GM15510 (cell line): Measurements from ENCODE around the gene COMT.

ENCODE experiments used
- POLR2A ChIP-seq: IDR thresholded peaks from 3 replicates; pipeline ENCODE4 v1.6.1; 2011; ENCODE audit warnings: borderline replicate concordance; ENCODE audit not compliant: insufficient read length; ENCODE audit errors: extremely low read depth

COMT gene

DNA sequence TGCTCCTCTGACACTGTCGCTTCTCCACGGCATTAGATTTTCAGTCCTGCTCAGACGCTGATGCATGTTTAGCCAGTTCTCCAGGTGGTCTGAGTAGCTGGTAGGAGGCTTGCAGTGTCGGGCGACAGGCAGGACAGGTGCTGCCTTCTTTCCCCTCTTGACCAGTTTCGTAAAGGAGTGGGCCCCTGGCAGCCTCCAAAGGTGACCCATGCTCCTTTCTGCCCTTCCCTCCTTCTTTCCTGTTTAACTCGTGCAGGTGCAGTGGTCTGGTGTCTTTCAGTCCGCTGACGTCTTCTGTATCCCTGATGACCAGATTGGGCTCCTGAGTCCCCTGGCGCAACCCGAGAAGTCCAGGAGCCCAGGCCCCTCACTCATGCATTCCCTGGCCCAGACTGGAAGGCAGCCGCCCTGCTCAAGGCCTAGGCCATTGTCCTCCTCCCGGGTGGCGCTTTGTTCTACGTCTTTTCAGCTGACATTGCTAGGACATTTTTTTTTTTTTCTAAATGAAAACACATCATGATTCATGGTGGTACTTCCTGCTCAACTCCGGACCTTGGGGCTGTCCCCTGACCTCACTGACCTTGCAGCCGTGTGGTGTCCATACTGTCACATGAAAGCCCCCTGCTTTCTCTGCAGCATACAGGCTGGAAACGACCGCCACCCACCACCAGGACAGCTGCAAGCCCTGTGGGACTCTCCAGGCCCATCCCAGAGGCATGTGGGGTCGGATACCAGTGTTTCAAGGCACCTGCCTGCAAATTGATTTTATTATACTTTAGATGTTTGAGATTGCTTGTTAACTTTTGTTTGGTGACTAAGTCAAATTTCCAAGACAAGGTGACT, 25.6 kb downstream of the COMT start:
- no peak for TF ChIP-seq POLR2A

DNA sequence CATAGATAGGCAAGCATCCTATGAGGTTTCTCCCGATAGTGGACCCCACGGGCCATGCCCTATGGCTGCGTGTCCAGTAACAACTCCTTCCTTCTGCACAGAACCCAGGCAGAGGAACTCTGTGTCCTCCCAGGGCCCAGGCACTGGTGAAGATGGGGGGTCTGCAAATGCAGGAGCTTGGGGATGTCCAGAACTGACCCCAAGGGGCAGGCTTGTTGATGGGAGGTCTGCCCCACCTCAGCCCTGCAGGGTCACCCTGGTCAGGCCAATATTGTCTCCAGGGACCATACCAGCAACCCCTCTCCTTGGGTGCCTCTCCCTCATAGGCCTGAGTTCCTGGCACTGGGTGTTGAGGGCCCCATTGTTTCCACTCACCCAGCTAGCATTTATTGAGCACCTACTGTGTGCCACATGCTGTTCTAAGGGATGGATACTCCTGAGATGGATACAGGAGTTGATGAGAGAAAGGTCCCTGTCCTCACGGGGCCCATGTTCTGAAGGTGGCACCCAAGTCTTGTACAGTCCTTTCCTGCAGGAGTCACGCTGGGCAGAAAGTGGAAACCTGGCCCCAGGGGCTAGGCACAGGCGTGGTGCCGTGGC, 26.4 kb downstream of the COMT start:
- no peak for TF ChIP-seq POLR2A

DNA sequence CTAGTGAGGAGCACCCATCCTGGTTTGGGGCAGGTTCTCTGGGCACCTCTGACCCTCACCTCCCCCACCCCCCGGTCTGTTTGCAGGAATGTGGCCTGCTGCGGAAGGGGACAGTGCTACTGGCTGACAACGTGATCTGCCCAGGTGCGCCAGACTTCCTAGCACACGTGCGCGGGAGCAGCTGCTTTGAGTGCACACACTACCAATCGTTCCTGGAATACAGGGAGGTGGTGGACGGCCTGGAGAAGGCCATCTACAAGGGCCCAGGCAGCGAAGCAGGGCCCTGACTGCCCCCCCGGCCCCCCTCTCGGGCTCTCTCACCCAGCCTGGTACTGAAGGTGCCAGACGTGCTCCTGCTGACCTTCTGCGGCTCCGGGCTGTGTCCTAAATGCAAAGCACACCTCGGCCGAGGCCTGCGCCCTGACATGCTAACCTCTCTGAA, 26.9 kb downstream of the COMT start:
- TF ChIP-seq POLR2A, result no peak

DNA sequence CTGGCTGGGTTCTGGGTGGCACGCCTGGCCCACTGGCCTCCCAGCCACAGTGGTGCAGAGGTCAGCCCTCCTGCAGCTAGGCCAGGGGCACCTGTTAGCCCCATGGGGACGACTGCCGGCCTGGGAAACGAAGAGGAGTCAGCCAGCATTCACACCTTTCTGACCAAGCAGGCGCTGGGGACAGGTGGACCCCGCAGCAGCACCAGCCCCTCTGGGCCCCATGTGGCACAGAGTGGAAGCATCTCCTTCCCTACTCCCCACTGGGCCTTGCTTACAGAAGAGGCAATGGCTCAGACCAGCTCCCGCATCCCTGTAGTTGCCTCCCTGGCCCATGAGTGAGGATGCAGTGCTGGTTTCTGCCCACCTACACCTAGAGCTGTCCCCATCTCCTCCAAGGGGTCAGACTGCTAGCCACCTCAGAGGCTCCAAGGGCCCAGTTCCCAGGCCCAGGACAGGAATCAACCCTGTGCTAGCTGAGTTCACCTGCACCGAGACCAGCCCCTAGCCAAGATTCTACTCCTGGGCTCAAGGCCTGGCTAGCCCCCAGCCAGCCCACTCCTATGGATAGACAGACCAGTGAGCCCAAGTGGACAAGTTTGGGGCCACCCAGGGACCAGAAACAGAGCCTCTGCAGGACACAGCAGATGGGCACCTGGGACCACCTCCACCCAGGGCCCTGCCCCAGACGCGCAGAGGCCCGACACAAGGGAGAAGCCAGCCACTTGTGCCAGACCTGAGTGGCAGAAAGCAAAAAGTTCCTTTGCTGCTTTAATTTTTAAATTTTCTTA, 27.8 kb downstream of the COMT start:
- TF ChIP-seq POLR2A, result no peak

DNA sequence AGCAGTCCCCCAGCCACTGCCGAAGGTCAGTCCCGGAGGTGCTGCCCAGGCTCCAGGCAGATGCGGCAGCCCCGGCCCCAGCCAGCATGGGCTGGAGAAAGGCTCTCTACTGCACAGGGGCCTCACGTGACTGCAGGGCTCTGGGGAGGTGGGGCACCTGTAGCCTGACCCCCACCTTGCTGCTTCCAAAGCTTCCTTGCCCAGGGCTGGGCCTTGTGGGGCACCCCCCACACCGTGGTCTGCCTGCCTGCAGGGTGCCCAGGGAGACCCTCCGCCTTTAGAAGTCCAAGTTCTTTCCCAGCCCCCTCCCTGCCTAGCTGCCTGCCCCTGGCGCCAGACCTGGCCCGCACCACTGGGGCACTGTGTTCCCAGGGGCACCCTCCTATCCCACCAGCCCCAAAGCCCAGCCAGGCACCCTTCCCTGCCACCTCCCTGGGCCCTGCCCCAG, 28.5 kb downstream of the COMT start:
- no peak for TF ChIP-seq POLR2A

DNA sequence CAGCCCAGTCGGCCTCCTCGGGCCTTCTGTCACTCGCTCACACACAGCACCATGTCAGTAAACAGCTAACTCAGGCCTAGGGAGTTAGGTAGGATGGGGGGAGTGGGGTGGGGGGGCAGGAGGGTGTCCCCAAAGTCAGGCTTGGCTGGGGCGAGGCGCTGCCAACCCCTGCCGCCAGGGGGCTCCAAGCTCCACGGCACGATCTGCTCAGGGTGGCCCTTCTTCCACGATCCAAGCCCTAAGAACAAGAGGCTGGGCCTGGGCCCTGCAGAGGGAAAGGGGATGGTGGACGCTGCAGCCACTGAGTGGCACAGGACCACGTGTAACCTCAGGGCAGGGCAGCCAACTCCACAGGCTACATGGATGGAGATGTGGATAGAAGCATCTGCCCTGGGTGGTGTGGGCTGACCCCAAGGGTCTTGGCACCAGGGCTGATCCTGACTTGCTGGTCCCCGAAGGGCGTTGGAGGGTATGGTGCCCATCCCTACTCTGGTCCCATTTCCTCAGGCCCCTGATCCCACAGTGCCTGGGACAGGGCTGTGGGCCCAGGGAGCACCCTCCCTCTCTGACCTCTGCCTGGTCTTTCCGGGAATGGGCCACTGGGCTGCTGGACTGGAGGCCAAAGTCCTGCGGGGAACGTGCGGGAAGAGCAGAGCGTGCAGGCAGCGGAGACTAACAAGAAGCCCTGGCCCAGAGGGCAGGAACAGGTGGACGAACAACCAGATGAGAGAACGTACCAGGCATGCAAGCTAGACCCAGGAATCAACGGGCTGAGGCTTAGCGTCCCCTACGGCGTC, 29.1 kb downstream of the COMT start:
- peak; percentile 24 for TF ChIP-seq POLR2A

DNA sequence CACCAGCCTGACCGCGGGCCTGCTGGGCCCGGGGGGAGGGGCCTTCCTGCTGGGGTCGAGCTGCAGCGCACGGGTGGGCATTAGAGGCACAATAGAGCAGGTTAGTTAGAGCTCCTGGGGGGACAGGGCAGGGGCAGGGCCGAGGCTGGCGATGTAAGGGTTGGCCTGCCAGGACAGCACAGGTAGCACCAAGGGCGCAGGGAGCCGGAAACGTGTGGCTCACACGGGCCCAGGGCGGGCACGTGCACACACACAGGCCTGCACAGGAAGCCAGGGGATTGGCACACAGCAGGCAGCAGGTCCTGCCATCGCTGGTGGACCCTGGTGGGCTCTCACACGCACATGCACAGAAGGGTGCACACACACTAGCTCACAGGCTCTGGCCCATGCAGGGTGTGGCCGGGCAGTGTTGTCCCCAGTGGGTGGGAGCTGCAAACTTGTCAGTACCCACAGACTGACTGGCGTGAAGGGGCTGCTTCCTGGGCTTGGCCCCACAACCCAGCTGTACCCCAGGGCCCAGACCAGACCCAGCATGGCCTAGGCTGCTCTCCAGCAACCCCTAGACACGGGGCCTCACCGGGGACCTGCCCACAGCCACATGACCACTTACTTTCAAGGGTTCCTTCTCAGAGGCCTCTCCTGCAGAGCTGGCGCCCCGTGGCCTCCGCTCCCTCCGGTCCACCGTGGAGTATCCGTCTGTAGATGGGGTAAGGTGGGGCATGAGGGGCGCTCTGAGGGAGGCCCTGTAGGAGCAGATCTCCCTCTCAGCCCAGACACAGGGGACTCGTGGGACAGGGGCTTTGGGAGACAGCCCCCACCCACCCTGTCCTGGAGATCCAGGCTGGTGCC, 29.9 kb downstream of the COMT start:
- no peak for TF ChIP-seq POLR2A

DNA sequence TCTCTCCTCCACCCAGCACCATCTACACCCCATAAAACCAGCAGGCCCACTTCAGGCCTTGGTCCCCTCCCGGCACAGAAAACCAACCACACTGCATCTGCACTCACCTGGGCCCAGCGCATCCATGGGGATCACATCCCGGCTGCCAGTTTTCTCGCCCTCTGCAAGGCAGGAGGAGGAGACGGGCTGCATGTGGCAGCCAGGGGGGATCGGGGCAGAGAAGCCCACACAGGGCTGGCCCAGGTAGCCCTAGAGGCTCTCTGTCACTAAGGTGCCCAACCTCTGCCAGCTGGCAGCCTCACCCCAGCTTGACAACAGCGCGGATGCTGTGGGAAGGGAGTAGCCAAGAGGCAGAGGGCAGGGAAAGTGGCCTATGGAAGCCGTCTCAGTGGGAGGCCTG, 30.7 kb downstream of the COMT start:
- TF ChIP-seq POLR2A, result no peak

DNA sequence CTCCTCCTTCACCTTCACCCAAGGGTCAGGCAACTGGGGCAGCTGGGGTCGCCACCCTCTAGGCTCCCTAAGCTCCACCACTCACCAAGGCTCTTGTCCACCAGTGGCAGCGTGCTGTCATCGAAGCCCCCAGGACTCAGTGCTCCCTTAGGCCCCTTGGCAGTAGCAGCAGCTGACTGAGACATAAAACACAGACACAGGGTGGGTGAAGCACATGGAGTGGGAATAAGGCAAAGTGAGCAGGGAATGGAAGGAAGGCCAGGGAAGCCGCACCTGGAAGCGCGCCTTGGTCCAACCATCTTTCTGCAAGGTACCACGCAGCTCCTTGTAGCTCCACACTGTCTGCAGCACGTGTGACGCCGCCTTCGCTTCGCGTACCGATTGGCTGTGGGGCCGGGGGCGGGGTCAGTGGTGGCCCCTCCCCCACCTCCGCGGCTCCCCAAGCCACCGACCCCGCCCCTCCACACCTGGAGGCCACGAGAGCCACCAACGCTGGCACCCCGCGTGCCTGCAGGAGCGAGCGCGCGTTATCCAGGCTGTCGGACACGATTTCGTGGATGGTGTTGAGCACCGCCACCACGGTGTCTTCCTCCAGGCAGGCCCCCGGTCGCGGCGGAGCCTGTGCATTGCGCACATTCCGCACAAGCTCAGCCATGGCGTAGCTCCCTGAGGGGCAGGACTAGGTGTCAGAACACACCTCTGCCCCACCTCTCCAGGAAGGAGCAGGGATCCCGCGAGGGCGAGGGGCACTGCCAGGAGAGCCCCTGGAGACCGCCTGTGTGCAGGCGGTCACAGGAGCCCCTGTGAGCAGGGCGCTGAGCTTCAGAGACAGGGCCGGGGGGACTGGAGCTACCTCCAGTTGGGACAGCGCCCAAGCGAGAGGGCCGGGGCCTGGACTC, 31.3 kb downstream of the COMT start:
- TF ChIP-seq POLR2A, result no peak

DNA sequence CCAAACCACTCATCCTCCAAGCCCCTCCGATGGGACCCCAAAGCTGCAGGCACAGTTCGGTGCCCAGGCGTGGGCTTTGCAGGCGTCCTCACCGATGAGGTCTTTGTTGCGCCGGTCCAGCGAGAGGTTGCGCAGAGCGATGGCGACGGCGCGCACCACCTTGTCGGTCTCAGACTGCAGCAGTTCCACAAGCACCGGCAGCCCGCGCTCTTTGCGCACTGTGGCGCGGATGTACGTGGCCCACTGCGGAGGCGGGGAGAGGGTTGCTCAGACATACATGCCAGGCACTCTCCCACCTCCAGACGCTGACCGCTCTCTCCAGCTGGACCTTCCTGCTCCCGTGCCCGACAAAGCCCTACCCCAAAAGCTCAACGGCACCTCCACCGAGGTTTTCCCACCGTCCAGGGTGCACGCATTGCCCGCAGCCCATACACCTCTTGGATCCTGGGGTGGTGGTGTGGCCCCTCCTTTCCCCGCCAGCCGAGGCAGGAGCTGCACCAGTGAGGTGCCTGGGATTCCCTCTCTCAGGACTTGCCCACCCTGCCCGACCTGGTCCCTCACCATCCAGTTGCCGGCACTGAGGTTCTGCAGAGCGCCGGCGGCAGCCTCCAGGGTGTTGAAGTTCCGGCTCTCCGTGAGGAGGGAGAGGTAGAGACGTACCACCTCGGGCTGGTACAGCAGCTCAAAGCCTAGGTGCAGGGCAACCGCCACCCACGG, 32.1 kb downstream of the COMT start:
- no peak for TF ChIP-seq POLR2A

DNA sequence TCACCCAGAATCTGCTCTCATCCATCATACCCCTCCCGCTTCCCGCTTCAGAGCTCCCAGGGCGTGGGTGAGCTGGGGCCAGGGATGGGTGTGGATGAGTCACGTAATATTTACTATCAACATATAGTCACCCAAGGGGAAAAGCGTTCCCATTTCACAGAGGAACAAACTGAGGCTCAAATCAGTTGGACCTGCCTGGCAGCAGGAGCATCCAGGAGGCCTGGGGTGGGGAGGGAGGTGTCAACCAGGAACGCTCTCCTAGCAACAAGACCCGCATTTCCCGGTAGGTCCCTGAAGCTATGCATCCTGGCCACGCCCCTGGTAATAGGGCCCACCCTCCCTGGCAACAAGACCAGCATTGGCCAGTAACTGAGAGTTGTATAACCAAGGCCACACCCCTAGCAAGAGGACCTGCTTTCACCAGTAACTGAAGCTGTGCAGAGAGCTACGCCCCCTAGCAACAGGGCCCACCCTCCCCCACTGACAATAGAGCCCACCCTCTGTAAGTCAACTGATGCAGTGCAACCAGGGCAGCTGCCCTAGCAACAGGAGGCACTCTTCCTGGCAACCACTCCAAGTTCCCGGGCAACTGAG, 32.8 kb downstream of the COMT start:
- no peak for TF ChIP-seq POLR2A
